ENCODE results near the gene CFAP54.
"Not testable (repeated sequence)": the region's sequence is repeated elsewhere in the genome, so short reads cannot be mapped to it uniquely, and the experiment has no call there.

The CFAP54 gene

GRCh38 chr12:96478011-96478410 is 11.4 kb upstream of the CFAP54 start:
- DNase-seq (ENCODE audit: low read depth): no peak

GRCh38 chr12:96482086-96482485 is 7.3 kb upstream of the CFAP54 start:
- no peak for DNase-seq (ENCODE audit: low read depth)

GRCh38 chr12:96483116-96483515 is 6.3 kb upstream of the CFAP54 start:
- no peak for DNase-seq (ENCODE audit: low read depth)

GRCh38 chr12:96486751-96487613 is 2.4 kb upstream of the CFAP54 start:
- no peak for DNase-seq (ENCODE audit: low read depth)

- no peak for DNase-seq (ENCODE audit: low read depth)
Observed at GRCh38 chr12:96487634-96488033, 1.7 kb upstream of the CFAP54 start.

GRCh38 chr12:96493106-96493505 is 3.7 kb downstream of the CFAP54 start:
- DNase-seq (ENCODE audit: low read depth): no peak

GRCh38 chr12:96494154-96494553 is 4.8 kb downstream of the CFAP54 start:
- not testable (repeated sequence) for DNase-seq (ENCODE audit: low read depth)

GRCh38 chr12:96495155-96495554 is 5.8 kb downstream of the CFAP54 start:
- no peak for DNase-seq (ENCODE audit: low read depth)

GRCh38 chr12:96495841-96496545 is 6.6 kb downstream of the CFAP54 start:
- DNase-seq (ENCODE audit: low read depth): no peak

- no peak for DNase-seq (ENCODE audit: low read depth)
Observed at GRCh38 chr12:96496944-96497343, 7.6 kb downstream of the CFAP54 start.

GRCh38 chr12:96497855-96498254 is 8.5 kb downstream of the CFAP54 start:
- DNase-seq (ENCODE audit: low read depth): no peak

GRCh38 chr12:96500693-96501092 is 11.3 kb downstream of the CFAP54 start:
- DNase-seq (ENCODE audit: low read depth): no peak

- peak; percentile 7 for DNase-seq (ENCODE audit: low read depth)
Observed at GRCh38 chr12:96501133-96501761, 11.9 kb downstream of the CFAP54 start.

- no peak for DNase-seq (ENCODE audit: low read depth)
Observed at GRCh38 chr12:96501908-96502307, 12.5 kb downstream of the CFAP54 start.

GRCh38 chr12:96502477-96502876 is 13.1 kb downstream of the CFAP54 start:
- DNase-seq (ENCODE audit: low read depth): no peak

- DNase-seq (ENCODE audit: low read depth): no peak
Observed at GRCh38 chr12:96502949-96503532, 13.7 kb downstream of the CFAP54 start.

- no peak for DNase-seq (ENCODE audit: low read depth)
Observed at GRCh38 chr12:96503976-96504375, 14.6 kb downstream of the CFAP54 start.

- DNase-seq (ENCODE audit: low read depth): no peak
Observed at GRCh38 chr12:96506776-96507175, 17.4 kb downstream of the CFAP54 start.

- no peak for DNase-seq (ENCODE audit: low read depth)
Observed at GRCh38 chr12:96510306-96510764, 21.0 kb downstream of the CFAP54 start.

- DNase-seq (ENCODE audit: low read depth): no peak
Observed at GRCh38 chr12:96513166-96513565, 23.8 kb downstream of the CFAP54 start.

GRCh38 chr12:96513681-96514080 is 24.3 kb downstream of the CFAP54 start:
- DNase-seq (ENCODE audit: low read depth): no peak

- DNase-seq (ENCODE audit: low read depth): no peak
Observed at GRCh38 chr12:96514328-96514727, 25.0 kb downstream of the CFAP54 start.
